SU-DHL-6 (cell line): ENCODE measurements around the gene STX8.

ENCODE experiments used
- H2AFZ ChIP-seq: fragments of 200-600 bp; sonication (generic); 2 replicates; pipeline ENCODE4 v1.6.1; 2014; ENCODE audit warnings: low read depth, mild to moderate bottlenecking, moderate library complexity, mixed read lengths, antibody characterized with exemption, low read length; ENCODE audit not compliant: severe bottlenecking
- H3F3A ChIP-seq: fragments of 200-600 bp; shearing (Covaris generic); 2 replicates; pipeline ENCODE4 v1.6.0; 2016; ENCODE audit warnings: antibody characterized with exemption, mild to moderate bottlenecking; ENCODE audit not compliant: insufficient read depth
- H3K27ac ChIP-seq: fragments of 200-600 bp; sonication (generic); 2 replicates; pipeline ENCODE4 v1.5.1; 2016; ENCODE audit warnings: low read depth, mild to moderate bottlenecking, low read length, moderate library complexity, mixed read lengths
- H3K27me3 ChIP-seq: fragments of 200-600 bp; sonication (generic), shearing (Covaris generic); 2 replicates; pipeline ENCODE4 v1.6.0; 2014; ENCODE audit warnings: mild to moderate bottlenecking, low read length
- H3K36me3 ChIP-seq: fragments of 200-600 bp; sonication (generic); 2 replicates; pipeline ENCODE4 v1.6.1; 2014; ENCODE audit warnings: mild to moderate bottlenecking, low read length, mixed read lengths
- H3K4me2 ChIP-seq: fragments of 300-600, 200-600 bp; shearing (Covaris generic), sonication (generic); 2 replicates; pipeline ENCODE4 v1.6.0; 2014; ENCODE audit warnings: low read length, low read depth, mild to moderate bottlenecking; ENCODE audit not compliant: poor library complexity, severe bottlenecking
- H3K4me3 ChIP-seq: fragments of 200-600 bp; sonication (generic); 2 replicates; pipeline ENCODE4 v1.5.1; 2014; ENCODE audit warnings: antibody characterized with exemption, low read length, mild to moderate bottlenecking, mixed read lengths; ENCODE audit not compliant: insufficient read depth, poor library complexity, severe bottlenecking
- H3K79me2 ChIP-seq: fragments of 200-600 bp; sonication (generic); 2 replicates; pipeline ENCODE4 v1.6.1; 2014; ENCODE audit warnings: mild to moderate bottlenecking, low read length, moderate library complexity; ENCODE audit not compliant: insufficient read depth
- H3K9ac ChIP-seq: fragments of 200-600 bp; sonication (generic); 2 replicates; pipeline ENCODE4 v1.7.0; 2014; ENCODE audit warnings: mild to moderate bottlenecking, low read length
- H3K9me2 ChIP-seq: fragments of 200-600 bp; sonication (generic); replicated peaks from 2 replicates; pipeline ENCODE4 v1.6.1; 2014; ENCODE audit warnings: low read length; ENCODE audit not compliant: insufficient read depth
- H3K9me3 ChIP-seq: fragments of 200-600 bp; sonication (generic); 2 replicates; pipeline ENCODE4 v1.6.1; 2014; ENCODE audit warnings: low read length, mixed read lengths; ENCODE audit not compliant: insufficient read depth
- H4K20me1 ChIP-seq: fragments of 200-600 bp; sonication (generic); 2 replicates; pipeline ENCODE4 v1.6.1; 2014; ENCODE audit warnings: low read depth, mild to moderate bottlenecking, antibody characterized with exemption, low read length, moderate library complexity, mixed read lengths
- EZH2phosphoT487 ChIP-seq: fragments of 200-600 bp; sonication (generic), shearing (Covaris generic); conservative IDR thresholded peaks from 2 replicates; pipeline ENCODE4 v1.6.1; 2018; ENCODE audit warnings: mild to moderate bottlenecking, antibody characterized with exemption, low read length, moderate library complexity, mixed read lengths
- TF ChIP-seq, protein P1 (sequence below): fragments of 200-600 bp; sonication (generic); IDR thresholded peaks from one replicate; pipeline ENCODE4 v1.5.1; 2017; ENCODE audit warnings: antibody characterized with exemption, mild to moderate bottlenecking, low read length, moderate library complexity; ENCODE audit not compliant: insufficient read depth, poor library complexity, severe bottlenecking

STX8 gene

DNA sequence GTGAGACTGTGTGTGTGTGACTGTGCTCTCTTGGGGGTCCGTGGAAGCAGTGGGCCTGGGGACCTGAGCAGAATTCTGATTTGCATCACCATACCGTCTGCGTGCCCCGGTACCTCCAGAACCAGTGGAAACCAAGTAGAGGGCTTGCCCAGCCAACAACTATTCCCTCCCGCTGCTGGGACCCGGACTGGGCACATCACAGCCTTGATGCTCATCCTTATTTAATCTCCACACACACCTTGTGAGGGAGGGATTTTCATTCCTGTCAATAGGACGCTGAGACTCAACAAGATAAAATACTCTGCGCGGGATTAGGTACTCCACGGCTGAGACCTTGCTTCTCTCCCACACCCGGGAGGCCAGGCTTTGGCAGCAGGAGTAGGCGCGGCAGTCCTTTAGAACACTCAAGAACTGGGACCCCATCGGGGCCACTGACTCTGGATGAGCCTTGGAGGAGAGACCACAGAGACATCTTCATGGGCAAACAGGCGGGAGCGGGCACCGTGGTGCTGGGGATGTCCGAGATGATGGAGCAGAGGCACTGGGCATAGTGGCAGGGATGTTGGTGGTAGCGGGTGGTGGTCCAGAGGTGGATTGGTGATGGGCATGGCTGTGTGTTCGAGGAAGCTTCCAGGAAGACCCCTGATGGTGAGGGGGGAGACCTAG, 346.3 kb downstream of the STX8 start:
- H3K9me2 ChIP-seq, result no peaks in the 10 kb centered on the region
- no peaks in the 10 kb centered on the region for H3K9me3 ChIP-seq
- no peak overlapping the region for H2AFZ ChIP-seq
- H3K79me2 ChIP-seq, result no peaks in the 10 kb centered on the region
- H4K20me1 ChIP-seq, result no peaks in the 10 kb centered on the region
- H3K27me3 ChIP-seq, result no peaks in the 10 kb centered on the region
- no peaks in the 10 kb centered on the region for H3F3A ChIP-seq
- H3K4me2 ChIP-seq, result no peak overlapping the region
- H3K9ac ChIP-seq, result no peak overlapping the region
- TF ChIP-seq, protein P1, sequence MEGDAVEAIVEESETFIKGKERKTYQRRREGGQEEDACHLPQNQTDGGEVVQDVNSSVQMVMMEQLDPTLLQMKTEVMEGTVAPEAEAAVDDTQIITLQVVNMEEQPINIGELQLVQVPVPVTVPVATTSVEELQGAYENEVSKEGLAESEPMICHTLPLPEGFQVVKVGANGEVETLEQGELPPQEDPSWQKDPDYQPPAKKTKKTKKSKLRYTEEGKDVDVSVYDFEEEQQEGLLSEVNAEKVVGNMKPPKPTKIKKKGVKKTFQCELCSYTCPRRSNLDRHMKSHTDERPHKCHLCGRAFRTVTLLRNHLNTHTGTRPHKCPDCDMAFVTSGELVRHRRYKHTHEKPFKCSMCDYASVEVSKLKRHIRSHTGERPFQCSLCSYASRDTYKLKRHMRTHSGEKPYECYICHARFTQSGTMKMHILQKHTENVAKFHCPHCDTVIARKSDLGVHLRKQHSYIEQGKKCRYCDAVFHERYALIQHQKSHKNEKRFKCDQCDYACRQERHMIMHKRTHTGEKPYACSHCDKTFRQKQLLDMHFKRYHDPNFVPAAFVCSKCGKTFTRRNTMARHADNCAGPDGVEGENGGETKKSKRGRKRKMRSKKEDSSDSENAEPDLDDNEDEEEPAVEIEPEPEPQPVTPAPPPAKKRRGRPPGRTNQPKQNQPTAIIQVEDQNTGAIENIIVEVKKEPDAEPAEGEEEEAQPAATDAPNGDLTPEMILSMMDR, result no peak
- TF ChIP-seq EZH2phosphoT487, result no peak
- H3K27ac ChIP-seq, result no peak overlapping the region
- H3K36me3 ChIP-seq, result no peaks in the 10 kb centered on the region
- H3K4me3 ChIP-seq, result no peak overlapping the region

DNA sequence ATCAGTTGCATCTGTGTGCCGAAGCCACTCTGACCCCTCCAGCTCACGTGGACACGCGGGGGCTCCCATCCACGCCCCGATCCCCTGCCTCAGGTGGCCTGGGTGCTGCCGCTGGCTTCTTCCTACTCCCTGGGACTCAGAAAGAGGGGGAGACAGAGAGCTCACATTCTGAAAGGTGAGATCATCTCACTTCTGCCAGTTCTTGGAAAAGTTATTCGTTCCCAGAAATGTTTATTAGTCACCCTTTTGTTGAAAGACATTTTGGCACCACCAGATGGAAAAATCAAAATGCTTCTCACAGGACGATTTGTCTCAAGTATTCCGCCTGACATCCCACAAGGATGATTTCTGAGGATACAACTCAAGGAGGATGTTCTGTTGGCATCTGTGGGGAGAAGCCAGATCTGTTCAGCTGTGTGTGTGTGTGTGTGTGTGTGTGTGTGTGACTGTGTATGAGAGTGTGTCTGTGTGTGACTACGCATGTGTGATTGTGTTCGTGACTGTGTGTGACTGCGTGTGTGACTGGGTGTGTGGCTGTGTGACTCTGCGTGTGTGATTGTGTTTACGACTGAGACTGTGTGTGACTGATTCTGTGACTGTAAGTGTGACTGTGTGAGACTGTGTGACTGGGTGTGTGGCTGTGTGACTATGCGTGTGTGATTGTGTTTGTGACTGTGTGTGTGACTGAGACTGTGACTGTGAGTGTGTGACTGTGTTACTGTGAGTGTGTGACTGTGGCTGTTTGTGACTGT, 347.0 kb downstream of the STX8 start:
- Histone ChIP-seq H3K27ac (no peak overlapping the region), H3K4me2 (no peak overlapping the region), H3K79me2 (no peaks in the 10 kb centered on the region), H3K9me3 (no peaks in the 10 kb centered on the region), H4K20me1 (no peaks in the 10 kb centered on the region), H3K9ac (no peak overlapping the region), H3K4me3 (no peak overlapping the region), H3K9me2 (no peaks in the 10 kb centered on the region), H3F3A (no peaks in the 10 kb centered on the region), H2AFZ (no peak overlapping the region), H3K27me3 (no peaks in the 10 kb centered on the region), H3K36me3 (no peaks in the 10 kb centered on the region)
- TF ChIP-seq, protein P1, result no peak
- no peak for TF ChIP-seq EZH2phosphoT487

DNA sequence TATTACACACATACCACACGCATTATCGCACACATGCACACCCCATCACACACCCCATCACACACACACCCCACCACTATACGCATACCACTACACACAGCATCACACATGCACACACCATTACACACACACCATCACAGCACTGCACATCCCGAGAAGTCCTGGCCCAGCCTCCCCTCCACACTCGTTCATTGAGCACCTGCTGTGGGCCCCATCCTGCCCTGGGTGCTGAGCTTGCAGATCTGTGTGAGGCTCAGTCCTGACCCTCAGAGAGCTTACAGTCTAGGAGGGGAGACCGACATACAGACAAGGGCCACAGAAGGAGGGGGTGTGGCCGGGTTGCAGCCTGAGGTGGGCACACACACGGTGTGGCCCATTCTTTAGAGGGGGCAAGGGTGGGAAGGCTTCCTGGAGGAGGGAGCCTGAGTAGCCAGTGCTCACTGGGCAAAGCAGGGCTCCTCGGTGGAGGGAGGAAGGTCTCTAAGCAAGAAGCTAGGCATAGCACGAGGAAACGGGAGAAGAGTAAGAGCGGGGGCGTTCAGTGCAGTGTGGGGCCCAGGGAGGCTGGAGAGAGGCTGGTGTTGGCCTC, 347.7 kb downstream of the STX8 start:
- Histone ChIP-seq H3K9me2 (no peaks in the 10 kb centered on the region), H3K9ac (no peak overlapping the region), H3K27me3 (no peaks in the 10 kb centered on the region), H2AFZ (no peak overlapping the region), H3K9me3 (no peaks in the 10 kb centered on the region), H3K4me3 (no peak overlapping the region), H3K36me3 (no peaks in the 10 kb centered on the region), H3F3A (no peaks in the 10 kb centered on the region), H3K79me2 (no peaks in the 10 kb centered on the region), H4K20me1 (no peaks in the 10 kb centered on the region), H3K27ac (no peak overlapping the region), H3K4me2 (no peak overlapping the region)
- TF ChIP-seq EZH2phosphoT487, result no peak
- TF ChIP-seq, protein P1, result no peak
